Measurements from ENCODE around the gene RPL41. TPM values are rescaled to one million over a fixed set of nuclear protein-coding genes. Genes with fewer than 3 reads are reported as not detected.

Gene RPL41
- total and polyA plus RNA-seq, 9 of the 15 experiments (the other 6 are each of a cell fraction or from before 2014, with no cell fraction given), result 3,403 to 11,276 (median 5,604) TPM

DNA sequence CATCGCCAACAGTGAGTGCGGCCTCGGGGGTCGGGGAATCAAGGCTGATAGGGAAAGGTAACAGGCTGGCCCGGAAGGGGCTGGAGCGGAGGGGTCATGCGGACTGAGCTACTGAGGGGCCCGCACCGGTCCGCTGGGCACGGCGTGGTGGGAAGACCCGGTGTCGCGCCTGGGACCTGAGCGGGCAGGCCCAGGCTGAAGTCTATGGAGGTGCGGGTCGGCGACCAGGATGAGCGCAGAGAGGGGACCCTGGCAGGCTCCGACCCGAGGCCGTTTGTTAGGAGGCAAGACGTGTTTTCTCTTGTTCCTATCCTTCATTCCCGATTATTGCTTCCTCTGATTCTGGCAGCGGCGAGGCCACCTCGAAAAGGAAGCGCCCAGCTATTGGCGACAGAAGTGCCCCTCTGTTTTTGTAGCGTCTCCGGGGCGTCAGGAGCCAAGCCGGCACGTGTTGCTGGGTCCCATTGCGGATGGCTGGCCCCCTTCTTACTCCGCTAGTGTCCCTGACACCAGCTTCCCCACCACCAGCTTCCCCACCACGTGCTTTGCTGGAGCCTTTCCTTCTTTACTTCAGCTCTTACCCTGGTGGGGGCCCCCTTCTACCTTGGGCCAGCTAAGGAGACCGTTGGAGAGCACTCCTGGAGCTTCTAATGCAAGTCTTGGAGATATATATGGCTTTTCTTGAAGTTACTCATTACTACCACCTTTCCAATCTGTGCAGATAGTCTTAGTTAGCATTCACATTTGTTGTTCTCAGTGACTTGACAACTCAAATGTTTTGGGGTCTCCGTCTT is 11.4 kb upstream of the RPL41 start (continued):
- TF ChIP-seq, protein P1, sequence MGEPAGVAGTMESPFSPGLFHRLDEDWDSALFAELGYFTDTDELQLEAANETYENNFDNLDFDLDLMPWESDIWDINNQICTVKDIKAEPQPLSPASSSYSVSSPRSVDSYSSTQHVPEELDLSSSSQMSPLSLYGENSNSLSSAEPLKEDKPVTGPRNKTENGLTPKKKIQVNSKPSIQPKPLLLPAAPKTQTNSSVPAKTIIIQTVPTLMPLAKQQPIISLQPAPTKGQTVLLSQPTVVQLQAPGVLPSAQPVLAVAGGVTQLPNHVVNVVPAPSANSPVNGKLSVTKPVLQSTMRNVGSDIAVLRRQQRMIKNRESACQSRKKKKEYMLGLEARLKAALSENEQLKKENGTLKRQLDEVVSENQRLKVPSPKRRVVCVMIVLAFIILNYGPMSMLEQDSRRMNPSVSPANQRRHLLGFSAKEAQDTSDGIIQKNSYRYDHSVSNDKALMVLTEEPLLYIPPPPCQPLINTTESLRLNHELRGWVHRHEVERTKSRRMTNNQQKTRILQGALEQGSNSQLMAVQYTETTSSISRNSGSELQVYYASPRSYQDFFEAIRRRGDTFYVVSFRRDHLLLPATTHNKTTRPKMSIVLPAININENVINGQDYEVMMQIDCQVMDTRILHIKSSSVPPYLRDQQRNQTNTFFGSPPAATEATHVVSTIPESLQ (CRISPR knock-in tag; IDR thresholded peaks at IDR 0.05), result no peak
- TF ChIP-seq, protein P2, sequence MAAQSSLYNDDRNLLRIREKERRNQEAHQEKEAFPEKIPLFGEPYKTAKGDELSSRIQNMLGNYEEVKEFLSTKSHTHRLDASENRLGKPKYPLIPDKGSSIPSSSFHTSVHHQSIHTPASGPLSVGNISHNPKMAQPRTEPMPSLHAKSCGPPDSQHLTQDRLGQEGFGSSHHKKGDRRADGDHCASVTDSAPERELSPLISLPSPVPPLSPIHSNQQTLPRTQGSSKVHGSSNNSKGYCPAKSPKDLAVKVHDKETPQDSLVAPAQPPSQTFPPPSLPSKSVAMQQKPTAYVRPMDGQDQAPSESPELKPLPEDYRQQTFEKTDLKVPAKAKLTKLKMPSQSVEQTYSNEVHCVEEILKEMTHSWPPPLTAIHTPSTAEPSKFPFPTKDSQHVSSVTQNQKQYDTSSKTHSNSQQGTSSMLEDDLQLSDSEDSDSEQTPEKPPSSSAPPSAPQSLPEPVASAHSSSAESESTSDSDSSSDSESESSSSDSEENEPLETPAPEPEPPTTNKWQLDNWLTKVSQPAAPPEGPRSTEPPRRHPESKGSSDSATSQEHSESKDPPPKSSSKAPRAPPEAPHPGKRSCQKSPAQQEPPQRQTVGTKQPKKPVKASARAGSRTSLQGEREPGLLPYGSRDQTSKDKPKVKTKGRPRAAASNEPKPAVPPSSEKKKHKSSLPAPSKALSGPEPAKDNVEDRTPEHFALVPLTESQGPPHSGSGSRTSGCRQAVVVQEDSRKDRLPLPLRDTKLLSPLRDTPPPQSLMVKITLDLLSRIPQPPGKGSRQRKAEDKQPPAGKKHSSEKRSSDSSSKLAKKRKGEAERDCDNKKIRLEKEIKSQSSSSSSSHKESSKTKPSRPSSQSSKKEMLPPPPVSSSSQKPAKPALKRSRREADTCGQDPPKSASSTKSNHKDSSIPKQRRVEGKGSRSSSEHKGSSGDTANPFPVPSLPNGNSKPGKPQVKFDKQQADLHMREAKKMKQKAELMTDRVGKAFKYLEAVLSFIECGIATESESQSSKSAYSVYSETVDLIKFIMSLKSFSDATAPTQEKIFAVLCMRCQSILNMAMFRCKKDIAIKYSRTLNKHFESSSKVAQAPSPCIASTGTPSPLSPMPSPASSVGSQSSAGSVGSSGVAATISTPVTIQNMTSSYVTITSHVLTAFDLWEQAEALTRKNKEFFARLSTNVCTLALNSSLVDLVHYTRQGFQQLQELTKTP (IDR thresholded peaks at IDR 0.05; ENCODE audit: low read depth in 1 of 2, partially characterized antibody in 2 of 2), result peak in 1 of 2 experiments; percentile 54
- TF ChIP-seq SP2 (IDR thresholded peaks at IDR 0.05; ENCODE audit: extremely low read depth, low read depth, low read length, poor library complexity, severe bottlenecking) (no peak), ZNF780A (CRISPR knock-in tag; IDR thresholded peaks at IDR 0.05) (no peak), ZNF644 (tag; IDR thresholded peaks at IDR 0.05; ENCODE audit: low read depth) (no peak), L3MBTL2 (IDR thresholded peaks at IDR 0.05) (peak; percentile 74), RNF2 (IDR thresholded peaks at IDR 0.05) (0 out of 2 replicates have a peak, but pooled peaks have one; percentile 34), KDM4B (IDR thresholded peaks at IDR 0.05; ENCODE audit: borderline replicate concordance in 2 of 2, low read depth in 1 of 2) (no peak), BACH1 (tag; IDR thresholded peaks at IDR 0.05) (peak; percentile 42; the same call in 1 of the 2 replicates)
- TF ChIP-seq, protein P3, sequence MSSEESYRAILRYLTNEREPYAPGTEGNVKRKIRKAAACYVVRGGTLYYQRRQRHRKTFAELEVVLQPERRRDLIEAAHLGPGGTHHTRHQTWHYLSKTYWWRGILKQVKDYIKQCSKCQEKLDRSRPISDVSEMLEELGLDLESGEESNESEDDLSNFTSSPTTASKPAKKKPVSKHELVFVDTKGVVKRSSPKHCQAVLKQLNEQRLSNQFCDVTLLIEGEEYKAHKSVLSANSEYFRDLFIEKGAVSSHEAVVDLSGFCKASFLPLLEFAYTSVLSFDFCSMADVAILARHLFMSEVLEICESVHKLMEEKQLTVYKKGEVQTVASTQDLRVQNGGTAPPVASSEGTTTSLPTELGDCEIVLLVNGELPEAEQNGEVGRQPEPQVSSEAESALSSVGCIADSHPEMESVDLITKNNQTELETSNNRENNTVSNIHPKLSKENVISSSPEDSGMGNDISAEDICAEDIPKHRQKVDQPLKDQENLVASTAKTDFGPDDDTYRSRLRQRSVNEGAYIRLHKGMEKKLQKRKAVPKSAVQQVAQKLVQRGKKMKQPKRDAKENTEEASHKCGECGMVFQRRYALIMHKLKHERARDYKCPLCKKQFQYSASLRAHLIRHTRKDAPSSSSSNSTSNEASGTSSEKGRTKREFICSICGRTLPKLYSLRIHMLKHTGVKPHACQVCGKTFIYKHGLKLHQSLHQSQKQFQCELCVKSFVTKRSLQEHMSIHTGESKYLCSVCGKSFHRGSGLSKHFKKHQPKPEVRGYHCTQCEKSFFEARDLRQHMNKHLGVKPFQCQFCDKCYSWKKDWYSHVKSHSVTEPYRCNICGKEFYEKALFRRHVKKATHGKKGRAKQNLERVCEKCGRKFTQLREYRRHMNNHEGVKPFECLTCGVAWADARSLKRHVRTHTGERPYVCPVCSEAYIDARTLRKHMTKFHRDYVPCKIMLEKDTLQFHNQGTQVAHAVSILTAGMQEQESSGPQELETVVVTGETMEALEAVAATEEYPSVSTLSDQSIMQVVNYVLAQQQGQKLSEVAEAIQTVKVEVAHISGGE (CRISPR knock-in tag; IDR thresholded peaks at IDR 0.05), result 0 out of 6 replicates have a peak, but pooled peaks of 1 of the 3 experiments have one; percentile 33
- TF ChIP-seq, protein P4, sequence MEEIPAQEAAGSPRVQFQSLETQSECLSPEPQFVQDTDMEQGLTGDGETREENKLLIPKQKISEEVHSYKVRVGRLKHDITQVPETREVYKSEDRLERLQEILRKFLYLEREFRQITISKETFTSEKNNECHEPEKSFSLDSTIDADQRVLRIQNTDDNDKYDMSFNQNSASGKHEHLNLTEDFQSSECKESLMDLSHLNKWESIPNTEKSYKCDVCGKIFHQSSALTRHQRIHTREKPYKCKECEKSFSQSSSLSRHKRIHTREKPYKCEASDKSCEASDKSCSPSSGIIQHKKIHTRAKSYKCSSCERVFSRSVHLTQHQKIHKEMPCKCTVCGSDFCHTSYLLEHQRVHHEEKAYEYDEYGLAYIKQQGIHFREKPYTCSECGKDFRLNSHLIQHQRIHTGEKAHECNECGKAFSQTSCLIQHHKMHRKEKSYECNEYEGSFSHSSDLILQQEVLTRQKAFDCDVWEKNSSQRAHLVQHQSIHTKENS (CRISPR knock-in tag; IDR thresholded peaks at IDR 0.05), result no peak

Data from K562 (cell line).